ENCODE results near the gene PDCD1. TPM values are rescaled to one million over a fixed set of nuclear protein-coding genes. Genes with fewer than 3 reads are reported as not detected.

Gene PDCD1
- total and polyA plus RNA-seq, 2 of the 13 experiments (the other 11 are each of a cell fraction or from before 2014, with no cell fraction given), result 0.04 TPM; not detected in 1

GRCh38 chr2:241808721-241809382 lies 49.8 kb downstream of the PDCD1 start, which contains the start of gene NEU4 (continued):
- TF ChIP-seq ZNF468 (CRISPR knock-in tag; IDR thresholded peaks at IDR 0.05), result 0 out of 2 replicates have a peak, but pooled peaks have one; percentile 17
- no peak for TF ChIP-seq SRSF9 (IDR thresholded peaks at IDR 0.05; ENCODE audit: borderline replicate concordance, insufficient read depth, low read depth, low read length, poor library complexity, severe bottlenecking)
- peak; percentile 89 for TF ChIP-seq GFI1 (CRISPR knock-in tag; IDR thresholded peaks at IDR 0.05; ENCODE audit: borderline replicate concordance)
- TF ChIP-seq ZBTB8A (CRISPR knock-in tag; IDR thresholded peaks at IDR 0.05; ENCODE audit: borderline replicate concordance, low read depth), result no peak
- peak; percentile 87 for TF ChIP-seq ZNF318 (CRISPR knock-in tag; IDR thresholded peaks at IDR 0.05)
- peak; percentile 89 for TF ChIP-seq MED8 (CRISPR knock-in tag; IDR thresholded peaks at IDR 0.05; ENCODE audit: insufficient replicate concordance)
- no peak; the same call in 1 of the 2 replicates for TF ChIP-seq CREBL2 (CRISPR knock-in tag; IDR thresholded peaks at IDR 0.05; ENCODE audit: borderline replicate concordance)
- TF ChIP-seq HIC2 (CRISPR knock-in tag; IDR thresholded peaks at IDR 0.05; ENCODE audit: low read depth), result peak; percentile 96
- 0 out of 2 replicates have a peak, but pooled peaks have one; percentile 60 for TF ChIP-seq ZNF30 (CRISPR knock-in tag; IDR thresholded peaks at IDR 0.05)
- no peak for TF ChIP-seq MAFG (CRISPR knock-in tag; IDR thresholded peaks at IDR 0.05)
- TF ChIP-seq ELK4 (CRISPR knock-in tag; IDR thresholded peaks at IDR 0.05; ENCODE audit: borderline replicate concordance), result 0 out of 2 replicates have a peak, but pooled peaks have one; percentile 55
- TF ChIP-seq JUND (CRISPR knock-in tag; IDR thresholded peaks at IDR 0.05), result 0 out of 2 replicates have a peak, but pooled peaks have one; percentile 60
- TF ChIP-seq GATA4 (IDR thresholded peaks at IDR 0.05; ENCODE audit: borderline replicate concordance, low read depth), result peak; percentile 64; the same call in 1 of the 2 replicates
- no peak for TF ChIP-seq ZFP36 (IDR thresholded peaks at IDR 0.05; ENCODE audit: borderline replicate concordance, low read depth, low read length, partially characterized antibody)
